Trophoblast cell (in vitro differentiated cells and primary cell): Measurements from ENCODE around the gene CD36.

Experiments
- DNase-seq, 2 donors: peaks; one replicate each; pipeline ENCODE4 v3.0.0-alpha.2; 2016
- H2AFZ ChIP-seq: 2 replicates; pipeline ENCODE4 v1.6.1; 2013; ENCODE audit warnings: low read length, moderate library complexity, mild to moderate bottlenecking; ENCODE audit not compliant: insufficient read depth, poor library complexity
- H2AK5ac ChIP-seq: 2 replicates; pipeline ENCODE4 v1.6.1; 2013; ENCODE audit warnings: mild to moderate bottlenecking, low read length
- H2BK120ac ChIP-seq: 2 replicates; pipeline ENCODE4 v1.6.1; 2013; ENCODE audit warnings: low read length, mild to moderate bottlenecking, moderate library complexity; ENCODE audit not compliant: insufficient read depth, poor library complexity
- H2BK12ac ChIP-seq: 2 replicates; pipeline ENCODE4 v1.6.1; 2013; ENCODE audit warnings: mild to moderate bottlenecking, low read length, moderate library complexity
- H2BK5ac ChIP-seq: 2 replicates; pipeline ENCODE4 v1.6.1; 2013; ENCODE audit warnings: low read length, low read depth, moderate library complexity, mild to moderate bottlenecking; ENCODE audit not compliant: poor library complexity
- H3K14ac ChIP-seq: 2 replicates; pipeline ENCODE4 v1.6.1; 2013; ENCODE audit warnings: mild to moderate bottlenecking, low read length
- H3K18ac ChIP-seq: 2 replicates; pipeline ENCODE4 v1.6.1; 2013; ENCODE audit warnings: mild to moderate bottlenecking, low read length
- H3K23ac ChIP-seq: 2 replicates; pipeline ENCODE4 v1.6.1; 2013; ENCODE audit warnings: low read length
- H3K27ac ChIP-seq: 2 replicates; pipeline ENCODE4 v1.5.1; 2013; ENCODE audit warnings: low read depth, mild to moderate bottlenecking, inconsistent platforms, low read length, moderate library complexity
- H3K27me3 ChIP-seq: 2 replicates; pipeline ENCODE4 v1.6.1; 2013; ENCODE audit warnings: inconsistent platforms, mild to moderate bottlenecking, low read length, moderate library complexity; ENCODE audit not compliant: insufficient read depth
- H3K36me3 ChIP-seq, 2 experiments: 1 replicate in 1 of 2; 2 replicates in 1 of 2; pipeline ENCODE4 v1.6.1; 2013; ENCODE audit warnings: low read length in 2 of 2, mild to moderate bottlenecking in 2 of 2, moderate library complexity in 1 of 2; ENCODE audit not compliant: insufficient read depth in 2 of 2, control insufficient read depth in 1 of 2
- H3K4ac ChIP-seq: 2 replicates; pipeline ENCODE4 v1.6.1; 2013; ENCODE audit warnings: low read depth, mild to moderate bottlenecking, low read length, moderate library complexity
- H3K4me1 ChIP-seq, 2 experiments: 1 replicate in 1 of 2; 2 replicates in 1 of 2; pipeline ENCODE4 v1.6.1; 2013; ENCODE audit warnings: low read length in 2 of 2, mild to moderate bottlenecking in 2 of 2, moderate library complexity in 1 of 2; ENCODE audit not compliant: insufficient read depth in 2 of 2, control insufficient read depth in 1 of 2
- H3K4me2 ChIP-seq: 2 replicates; pipeline ENCODE4 v1.6.1; 2013; ENCODE audit warnings: inconsistent platforms, mild to moderate bottlenecking, low read length, moderate library complexity
- H3K4me3 ChIP-seq: 2 replicates; pipeline ENCODE4 v1.5.1; 2013; ENCODE audit warnings: mild to moderate bottlenecking, low read depth, low read length, inconsistent platforms
- H3K79me1 ChIP-seq: one replicate; pipeline ENCODE4 v1.6.1; 2013; ENCODE audit warnings: low read length
- H3K79me2 ChIP-seq: 2 replicates; pipeline ENCODE4 v1.6.1; 2013; ENCODE audit warnings: low read length, mild to moderate bottlenecking; ENCODE audit not compliant: control insufficient read depth, insufficient read depth, poor library complexity
- H3K9ac ChIP-seq: 2 replicates; pipeline ENCODE4 v1.6.1; 2013; ENCODE audit warnings: mild to moderate bottlenecking, low read length
- H3K9me3 ChIP-seq: 2 replicates; pipeline ENCODE4 v1.6.1; 2013; ENCODE audit warnings: low read depth, mild to moderate bottlenecking, control low read depth, inconsistent platforms, low read length; ENCODE audit not compliant: insufficient read depth
- H4K12ac ChIP-seq: 2 replicates; pipeline ENCODE4 v1.6.1; 2013; ENCODE audit warnings: low read depth, mild to moderate bottlenecking, low read length, moderate library complexity
- H4K8ac ChIP-seq: 2 replicates; pipeline ENCODE4 v1.6.1; 2013; ENCODE audit warnings: low read depth, mild to moderate bottlenecking, low read length, moderate library complexity
- H4K91ac ChIP-seq: one replicate; pipeline ENCODE4 v1.6.1; 2013; ENCODE audit warnings: low read depth, mild to moderate bottlenecking, low read length, moderate library complexity
- WGBS: extraction: QIAGEN DNeasy Blood & Tissue Kit; methylation state at CpG from one replicate; pipeline ENCODE4 v1.1.7; 2013; ENCODE audit warnings: missing lambda C conversion rate; ENCODE audit not compliant: insufficient read length, insufficient coverage; ENCODE audit errors: extremely low coverage; 5-methylcytosine and 5-hydroxymethylcytosine counted together

Gene CD36

GRCh38 chr7:80721883-80722615 is 83.6 kb downstream of the CD36 start:
- Histone ChIP-seq H2BK5ac (peak overlapping the region; percentile 73), H3K4me3 (no peak overlapping the region), H2AFZ (no peak overlapping the region), H3K27me3 (no peaks in the 10 kb centered on the region), H3K23ac (no peak overlapping the region), H3K79me2 (no peaks in the 10 kb centered on the region), H4K91ac (peak overlapping the region; percentile 33), H3K14ac (no peak overlapping the region), H3K79me1 (peaks cover 7% of the 10 kb centered on the region), H3K9ac (no peak overlapping the region), H3K36me3 (no peaks in the 10 kb centered on the region), H4K8ac (peak overlapping the region; percentile 30), H2BK12ac (no peak overlapping the region), H3K4ac (no peak overlapping the region), H3K4me2 (peak overlapping the region; percentile 31), H4K12ac (no peak overlapping the region), H3K27ac (peak overlapping the region; percentile 96), H2AK5ac (no peak overlapping the region), H2BK120ac (no peak overlapping the region), H3K9me3 (no peaks in the 10 kb centered on the region), H3K4me1 (peaks cover 2 to 11% of the 10 kb centered on the region in 2 experiments), H3K18ac (no peak overlapping the region)
- DNase-seq, result peak; percentile 59 to 78
- WGBS, result no CpG with 5 or more reads among the region's 3 CpGs

- peak overlapping the region; percentile 96 for H3K27ac ChIP-seq
- no peaks in the 10 kb centered on the region for H3K36me3 ChIP-seq
- no peak overlapping the region for H3K4ac ChIP-seq
- H3K23ac ChIP-seq, result no peak overlapping the region
- no peak overlapping the region for H4K91ac ChIP-seq
- no peak overlapping the region for H2AK5ac ChIP-seq
- H4K12ac ChIP-seq, result no peak overlapping the region
- H3K79me2 ChIP-seq, result no peaks in the 10 kb centered on the region
- H4K8ac ChIP-seq, result no peak overlapping the region
- H3K4me3 ChIP-seq, result no peak overlapping the region
- H3K14ac ChIP-seq, result no peak overlapping the region
- H3K18ac ChIP-seq, result no peak overlapping the region
- H2BK5ac ChIP-seq, result peak overlapping the region; percentile 73
- no peak overlapping the region for H2BK120ac ChIP-seq
- H3K4me2 ChIP-seq, result peak overlapping the region; percentile 31
- WGBS, result no CpG with 5 or more reads among the region's 3 CpGs
- H3K27me3 ChIP-seq, result no peaks in the 10 kb centered on the region
- H2BK12ac ChIP-seq, result no peak overlapping the region
- peak; percentile 95 to 97 for DNase-seq
- no peak overlapping the region for H2AFZ ChIP-seq
- H3K4me1 ChIP-seq, result peaks cover 2 to 11% of the 10 kb centered on the region in 2 experiments
- H3K9ac ChIP-seq, result no peak overlapping the region
- no peaks in the 10 kb centered on the region for H3K9me3 ChIP-seq
- peaks cover 7% of the 10 kb centered on the region for H3K79me1 ChIP-seq
Measured at GRCh38 chr7:80722616-80723195, 84.3 kb downstream of the CD36 start.

GRCh38 chr7:80724249-80724871 is 85.9 kb downstream of the CD36 start:
- peak overlapping the region; percentile 66 for H2BK120ac ChIP-seq
- H3K27me3 ChIP-seq, result no peaks in the 10 kb centered on the region
- no peak overlapping the region for H4K8ac ChIP-seq
- H2AK5ac ChIP-seq, result no peak overlapping the region
- H2BK5ac ChIP-seq, result peak overlapping the region; percentile 89
- H3K79me2 ChIP-seq, result no peaks in the 10 kb centered on the region
- peak in 1 of 2 donors; percentile 26 for DNase-seq
- no CpG with 5 or more reads among the region's 4 CpGs for WGBS
- H3K36me3 ChIP-seq, result no peaks in the 10 kb centered on the region
- no peaks in the 10 kb centered on the region for H3K9me3 ChIP-seq
- H3K23ac ChIP-seq, result no peak overlapping the region
- H3K18ac ChIP-seq, result peak overlapping the region; percentile 82
- H3K27ac ChIP-seq, result peak overlapping the region; percentile 85
- no peak overlapping the region for H3K4ac ChIP-seq
- no peak overlapping the region for H2AFZ ChIP-seq
- peak overlapping the region; percentile 71 for H2BK12ac ChIP-seq
- no peak overlapping the region for H3K4me2 ChIP-seq
- no peak overlapping the region for H3K14ac ChIP-seq
- peaks cover 2 to 11% of the 10 kb centered on the region in 2 experiments for H3K4me1 ChIP-seq
- H3K79me1 ChIP-seq, result peaks cover 7% of the 10 kb centered on the region
- H3K4me3 ChIP-seq, result no peak overlapping the region
- H4K91ac ChIP-seq, result peak overlapping the region; percentile 68
- H3K9ac ChIP-seq, result no peak overlapping the region
- no peak overlapping the region for H4K12ac ChIP-seq

DNA sequence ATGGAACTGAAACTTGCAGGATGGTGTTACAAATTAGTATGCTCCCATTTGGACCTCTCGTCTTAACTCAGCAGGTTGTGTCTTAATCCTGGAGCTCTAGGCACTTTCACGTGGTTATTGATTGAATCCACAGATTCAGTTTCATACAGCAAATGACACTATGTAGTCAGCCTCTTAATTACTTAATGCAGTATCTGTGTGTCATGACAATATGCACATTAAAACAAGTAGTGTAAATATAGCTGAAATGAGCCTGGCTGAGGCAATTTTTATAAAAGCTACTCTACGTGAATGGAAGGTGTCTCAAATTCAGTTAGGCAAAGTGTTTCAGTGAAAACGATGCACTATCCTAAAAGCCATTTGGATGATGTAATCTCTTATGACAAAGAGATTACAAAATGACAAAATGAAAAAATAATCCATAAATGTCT is 86.8 kb downstream of the CD36 start:
- Histone ChIP-seq H2BK5ac (no peak overlapping the region), H3K4me1 (peaks cover 2 to 14% of the 10 kb centered on the region in 2 experiments), H3K4ac (no peak overlapping the region), H3K79me1 (peaks cover 7% of the 10 kb centered on the region), H4K12ac (no peak overlapping the region), H3K23ac (no peak overlapping the region), H3K27me3 (no peaks in the 10 kb centered on the region), H2AK5ac (no peak overlapping the region), H4K91ac (no peak overlapping the region), H3K9me3 (no peaks in the 10 kb centered on the region), H3K9ac (no peak overlapping the region), H3K79me2 (no peaks in the 10 kb centered on the region), H3K4me3 (no peak overlapping the region), H2AFZ (no peak overlapping the region), H3K36me3 (no peaks in the 10 kb centered on the region), H4K8ac (no peak overlapping the region), H2BK12ac (no peak overlapping the region), H2BK120ac (no peak overlapping the region), H3K4me2 (no peak overlapping the region), H3K27ac (no peak overlapping the region), H3K14ac (no peak overlapping the region), H3K18ac (no peak overlapping the region)
- WGBS, result no CpG with 5 or more reads among the region's 4 CpGs
- no peak for DNase-seq
